Loucy (cell line): Measurements from ENCODE around the gene IL3RA.

Experiments used
- H2AFZ ChIP-seq: fragments of 200-600 bp; sonication (generic); 2 replicates; pipeline ENCODE4 v1.6.0; 2016; ENCODE audit warnings: antibody characterized with exemption, mild to moderate bottlenecking, low read length, moderate library complexity
- H3F3A ChIP-seq: fragments of 200-600 bp; 2 replicates; pipeline ENCODE4 v1.6.0; 2016; ENCODE audit warnings: antibody characterized with exemption, low read depth, mild to moderate bottlenecking
- H3K27me3 ChIP-seq: fragments of 200-600 bp; sonication (generic); 2 replicates; pipeline ENCODE4 v1.6.1; 2014; ENCODE audit warnings: low read length, mild to moderate bottlenecking; ENCODE audit not compliant: insufficient read depth, poor library complexity, severe bottlenecking
- H3K36me3 ChIP-seq: fragments of 200-600 bp; sonication (generic); 2 replicates; pipeline ENCODE4 v1.6.1; 2016; ENCODE audit warnings: low read length; ENCODE audit not compliant: insufficient read depth
- H3K4me1 ChIP-seq: fragments of 200-600 bp; sonication (generic); 2 replicates; pipeline ENCODE4 v1.5.1; 2014; ENCODE audit warnings: low read length, mild to moderate bottlenecking; ENCODE audit not compliant: insufficient read depth, poor library complexity, severe bottlenecking
- H3K4me2 ChIP-seq: fragments of 200-600 bp; sonication (generic); 2 replicates; pipeline ENCODE4 v1.6.0; 2014; ENCODE audit warnings: antibody characterized with exemption, low read length, low read depth, mild to moderate bottlenecking; ENCODE audit not compliant: poor library complexity, severe bottlenecking
- H3K4me3 ChIP-seq: fragments of 200-600 bp; sonication (generic); 2 replicates; pipeline ENCODE4 v1.5.1; 2014; ENCODE audit warnings: low read length, mild to moderate bottlenecking, mixed read lengths; ENCODE audit not compliant: poor library complexity, severe bottlenecking
- H3K79me2 ChIP-seq: fragments of 200-600 bp; sonication (generic); 2 replicates; pipeline ENCODE4 v1.6.1; 2014; ENCODE audit warnings: low read length; ENCODE audit not compliant: insufficient read depth
- H3K9ac ChIP-seq: fragments of 200-600 bp; sonication (generic); 2 replicates; pipeline ENCODE4 v1.6.0; 2014; ENCODE audit warnings: mild to moderate bottlenecking, low read depth, low read length, moderate library complexity; ENCODE audit not compliant: poor library complexity, severe bottlenecking
- H3K9me2 ChIP-seq: fragments of 200-600 bp; sonication (generic); replicated peaks from 2 replicates; pipeline ENCODE4 v1.6.1; 2016; ENCODE audit warnings: low read depth, low read length, mixed read lengths
- H3K9me3 ChIP-seq: fragments of 200-600 bp; sonication (generic); 2 replicates; pipeline ENCODE4 v1.6.1; 2014; ENCODE audit warnings: mild to moderate bottlenecking, antibody characterized with exemption, low read length, low read depth; ENCODE audit not compliant: insufficient read depth
- H4K20me1 ChIP-seq: fragments of 200-600 bp; sonication (generic); 2 replicates; pipeline ENCODE4 v1.6.0; 2014; ENCODE audit warnings: antibody characterized with exemption, low read length, mild to moderate bottlenecking; ENCODE audit not compliant: insufficient read depth, poor library complexity, severe bottlenecking
- EZH2phosphoT487 ChIP-seq: fragments of 200-600 bp; IDR thresholded peaks from 2 replicates; pipeline ENCODE4 v1.6.1; 2018; ENCODE audit warnings: antibody characterized with exemption, mild to moderate bottlenecking, moderate library complexity, borderline replicate concordance
- TF ChIP-seq, protein P1 (sequence below): fragments of 200-600 bp; sonication (generic); conservative IDR thresholded peaks from 2 replicates; pipeline ENCODE4 v1.5.1; 2014; ENCODE audit warnings: mild to moderate bottlenecking, antibody characterized with exemption, low read length

IL3RA gene

DNA sequence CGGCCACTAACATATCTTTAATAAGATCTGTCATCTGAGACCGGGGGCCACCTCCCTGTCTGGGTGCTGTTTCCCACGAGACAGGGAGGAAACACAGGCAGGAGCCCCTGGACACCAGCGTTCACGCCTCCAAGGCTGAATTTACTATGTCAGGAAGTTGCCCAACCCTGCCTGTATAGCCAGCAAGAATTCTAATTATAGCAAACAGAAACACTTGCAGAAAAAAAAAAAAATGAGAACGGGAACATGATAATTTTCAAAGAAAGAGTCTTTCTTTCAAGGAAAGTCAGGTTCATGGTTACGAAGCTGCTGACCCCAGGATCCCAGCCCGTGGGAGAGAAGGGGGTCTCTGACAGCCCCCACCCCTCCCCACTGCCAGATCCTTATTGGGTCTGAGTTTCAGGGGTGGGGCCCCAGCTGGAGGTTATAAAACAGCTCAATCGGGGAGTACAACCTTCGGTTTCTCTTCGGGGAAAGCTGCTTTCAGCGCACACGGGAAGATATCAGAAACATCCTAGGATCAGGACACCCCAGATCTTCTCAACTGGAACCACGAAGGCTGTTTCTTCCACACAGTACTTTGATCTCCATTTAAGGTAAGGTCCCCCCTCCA is at the start of gene IL3RA:
Gene IL3RA (plus strand): TSS at position 455 of the 613 bp plus-strand sequence. CDS start 4,981 bp downstream, outside the sequence.
- Histone ChIP-seq H3F3A (no peaks in the 10 kb centered on the region), H3K9ac (no peak within 1 kb of the TSS), H3K4me1 (no peaks in the 10 kb centered on the region), H3K9me3 (no peaks in the 10 kb centered on the region), H3K27me3 (no peaks in the 10 kb centered on the region), H3K79me2 (no peaks in the 10 kb centered on the region), H2AFZ (no peak within 1 kb of the TSS), H4K20me1 (no peaks in the 10 kb centered on the region), H3K4me3 (no peak within 1 kb of the TSS), H3K4me2 (no peak within 1 kb of the TSS), H3K9me2 (no peaks in the 10 kb centered on the region), H3K36me3 (no peaks in the 10 kb centered on the region)
- TF ChIP-seq EZH2phosphoT487: no peak
- TF ChIP-seq, protein P1, sequence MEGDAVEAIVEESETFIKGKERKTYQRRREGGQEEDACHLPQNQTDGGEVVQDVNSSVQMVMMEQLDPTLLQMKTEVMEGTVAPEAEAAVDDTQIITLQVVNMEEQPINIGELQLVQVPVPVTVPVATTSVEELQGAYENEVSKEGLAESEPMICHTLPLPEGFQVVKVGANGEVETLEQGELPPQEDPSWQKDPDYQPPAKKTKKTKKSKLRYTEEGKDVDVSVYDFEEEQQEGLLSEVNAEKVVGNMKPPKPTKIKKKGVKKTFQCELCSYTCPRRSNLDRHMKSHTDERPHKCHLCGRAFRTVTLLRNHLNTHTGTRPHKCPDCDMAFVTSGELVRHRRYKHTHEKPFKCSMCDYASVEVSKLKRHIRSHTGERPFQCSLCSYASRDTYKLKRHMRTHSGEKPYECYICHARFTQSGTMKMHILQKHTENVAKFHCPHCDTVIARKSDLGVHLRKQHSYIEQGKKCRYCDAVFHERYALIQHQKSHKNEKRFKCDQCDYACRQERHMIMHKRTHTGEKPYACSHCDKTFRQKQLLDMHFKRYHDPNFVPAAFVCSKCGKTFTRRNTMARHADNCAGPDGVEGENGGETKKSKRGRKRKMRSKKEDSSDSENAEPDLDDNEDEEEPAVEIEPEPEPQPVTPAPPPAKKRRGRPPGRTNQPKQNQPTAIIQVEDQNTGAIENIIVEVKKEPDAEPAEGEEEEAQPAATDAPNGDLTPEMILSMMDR: no peak

DNA sequence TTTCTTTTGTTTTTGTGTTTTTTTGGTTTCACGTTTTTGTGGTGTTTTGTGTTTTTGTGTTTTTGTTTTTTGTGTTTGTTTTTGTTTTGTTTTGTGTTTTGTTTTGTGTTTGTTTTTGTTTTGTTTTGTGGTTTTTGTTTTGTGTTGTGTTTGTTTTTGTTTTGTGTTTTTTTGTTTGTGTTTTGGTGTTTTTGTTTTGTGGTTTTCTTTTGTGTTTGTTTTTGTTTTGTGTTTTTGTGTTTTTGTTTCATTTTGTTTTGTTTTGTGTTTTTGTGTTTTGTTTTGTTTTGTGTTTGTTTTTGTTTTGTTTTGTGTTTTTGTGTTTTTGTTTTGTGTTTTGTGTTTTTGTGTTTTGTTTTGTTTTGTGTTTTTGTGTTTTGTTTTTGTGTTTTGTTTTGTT is 47.0 kb upstream of the IL3RA start:
- Histone ChIP-seq H3K4me1 (no peaks in the 10 kb centered on the region), H3K4me2 (no peak overlapping the region), H3K36me3 (no peaks in the 10 kb centered on the region), H3K79me2 (no peaks in the 10 kb centered on the region), H3K27me3 (no peaks in the 10 kb centered on the region), H3F3A (no peaks in the 10 kb centered on the region), H3K4me3 (no peak overlapping the region), H4K20me1 (no peaks in the 10 kb centered on the region), H2AFZ (no peak overlapping the region), H3K9me3 (no peaks in the 10 kb centered on the region), H3K9me2 (no peaks in the 10 kb centered on the region), H3K9ac (no peak overlapping the region)
- TF ChIP-seq, protein P1: no peak
- TF ChIP-seq EZH2phosphoT487: no peak

DNA sequence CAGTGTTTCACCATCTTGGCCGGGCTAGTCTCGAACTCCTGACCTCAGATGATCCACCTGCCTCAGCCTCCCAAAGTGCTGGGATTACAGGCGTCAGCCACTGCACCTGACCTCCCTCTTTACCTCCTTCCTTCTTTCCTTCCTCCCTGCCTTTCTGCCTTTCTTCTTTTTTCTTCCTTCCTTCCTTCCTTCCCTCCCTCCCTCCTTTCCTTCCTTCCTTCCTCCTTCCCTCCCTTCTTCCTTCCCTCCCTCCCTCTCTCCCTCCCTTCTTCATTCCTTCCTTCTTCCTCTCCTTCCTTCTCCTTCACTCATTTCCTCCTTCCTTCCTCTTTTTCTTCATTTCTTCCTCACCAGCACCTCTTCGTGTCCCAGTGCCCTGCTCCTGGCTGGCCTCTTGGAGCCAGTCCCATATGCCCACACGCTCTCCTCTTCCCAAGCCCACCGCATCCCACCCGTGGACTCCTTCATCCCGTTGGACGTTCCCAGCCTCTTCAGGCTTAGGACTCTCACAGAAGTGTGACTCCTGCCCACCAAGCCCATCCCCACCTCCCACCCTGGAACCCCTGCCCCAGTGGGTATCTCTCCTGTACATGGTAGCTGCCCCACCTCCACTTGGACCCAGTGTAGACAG is 45.4 kb upstream of the IL3RA start:
- no peaks in the 10 kb centered on the region for H3K9me3 ChIP-seq
- no peak overlapping the region for H3K9ac ChIP-seq
- H3F3A ChIP-seq: no peaks in the 10 kb centered on the region
- H4K20me1 ChIP-seq: no peaks in the 10 kb centered on the region
- TF ChIP-seq, protein P1: no peak
- TF ChIP-seq EZH2phosphoT487: no peak
- no peaks in the 10 kb centered on the region for H3K4me1 ChIP-seq
- no peak overlapping the region for H3K4me3 ChIP-seq
- no peaks in the 10 kb centered on the region for H3K27me3 ChIP-seq
- no peak overlapping the region for H3K4me2 ChIP-seq
- no peaks in the 10 kb centered on the region for H3K79me2 ChIP-seq
- H2AFZ ChIP-seq: no peak overlapping the region
- no peaks in the 10 kb centered on the region for H3K9me2 ChIP-seq
- H3K36me3 ChIP-seq: no peaks in the 10 kb centered on the region
